ENCODE results near the gene FAM221A. TPM values are rescaled to one million over a fixed set of nuclear protein-coding genes. Genes with fewer than 3 reads are reported as not detected.

FAM221A gene
- polyA plus RNA-seq, 1 donor from 2014 or later = 11.3 TPM

- H4K20me1 ChIP-seq (ENCODE audit: insufficient read depth) = no peaks in the 10 kb centered on the region
- no peaks in the 10 kb centered on the region for H3K9me3 ChIP-seq (ENCODE audit: low read length)
- no peak overlapping the region for H3K4me2 ChIP-seq (ENCODE audit: low read length)
- H3K9ac ChIP-seq (ENCODE audit: low read length) = no peak overlapping the region
- no peaks in the 10 kb centered on the region for H3F3A ChIP-seq (ENCODE audit: insufficient read depth, low read length, poor library complexity, severe bottlenecking)
- no peaks in the 10 kb centered on the region for H3K36me3 ChIP-seq (ENCODE audit: insufficient read depth, low read length)
- no peak overlapping the region for H3K27ac ChIP-seq (ENCODE audit: low read length)
- H3K4me3 ChIP-seq (ENCODE audit: low read length) = no peak overlapping the region
- no peak overlapping the region for H2AFZ ChIP-seq (ENCODE audit: low read depth, low read length)
- TF ChIP-seq REST (IDR thresholded peaks at IDR 0.05; ENCODE audit: borderline replicate concordance) (no peak), MXI1 (conservative IDR thresholded peaks at IDR 0.05; ENCODE audit: poor library complexity, severe bottlenecking) (no peak), RAD21 (conservative IDR thresholded peaks at IDR 0.05) (no peak), EZH2 (IDR thresholded peaks at IDR 0.05; ENCODE audit: borderline replicate concordance, insufficient read depth, low read length, poor library complexity, severe bottlenecking) (no peak), TAF1 (IDR thresholded peaks at IDR 0.05; ENCODE audit: low read depth) (no peak), POLR2AphosphoS5 (IDR thresholded peaks at IDR 0.05) (no peak), CTCF (IDR thresholded peaks at IDR 0.05; ENCODE audit: poor library complexity, severe bottlenecking) (no peak), SMC3 (conservative IDR thresholded peaks at IDR 0.05; ENCODE audit: poor library complexity) (no peak), EP300 (conservative IDR thresholded peaks at IDR 0.05; ENCODE audit: poor library complexity, severe bottlenecking) (no peak)
- H3K79me2 ChIP-seq (replicated peaks; ENCODE audit: insufficient read depth, low read length) = no peaks in the 10 kb centered on the region
- no peaks in the 10 kb centered on the region for H3K9me2 ChIP-seq (ENCODE audit: insufficient read depth, low read length)
- no peaks in the 10 kb centered on the region for H3K27me3 ChIP-seq (ENCODE audit: insufficient read depth, low read depth, low read length)
Measured at GRCh38 chr7:23743226-23743625, 63.2 kb downstream of the FAM221A start.

- TF ChIP-seq CTCF (IDR thresholded peaks at IDR 0.05; ENCODE audit: poor library complexity, severe bottlenecking) (no peak), EP300 (conservative IDR thresholded peaks at IDR 0.05; ENCODE audit: poor library complexity, severe bottlenecking) (no peak), POLR2AphosphoS5 (IDR thresholded peaks at IDR 0.05) (no peak), MXI1 (conservative IDR thresholded peaks at IDR 0.05; ENCODE audit: poor library complexity, severe bottlenecking) (no peak), REST (IDR thresholded peaks at IDR 0.05; ENCODE audit: borderline replicate concordance) (no peak)
- no peak overlapping the region for H3K4me3 ChIP-seq (ENCODE audit: low read length)
- H3K27ac ChIP-seq (ENCODE audit: low read length) = no peak overlapping the region
- no peaks in the 10 kb centered on the region for H4K20me1 ChIP-seq (ENCODE audit: insufficient read depth)
- no peaks in the 10 kb centered on the region for H3K36me3 ChIP-seq (ENCODE audit: insufficient read depth, low read length)
- no peaks in the 10 kb centered on the region for H3K9me2 ChIP-seq (ENCODE audit: insufficient read depth, low read length)
- H3K27me3 ChIP-seq (ENCODE audit: insufficient read depth, low read depth, low read length) = no peaks in the 10 kb centered on the region
- H3F3A ChIP-seq (ENCODE audit: insufficient read depth, low read length, poor library complexity, severe bottlenecking) = no peaks in the 10 kb centered on the region
- no peak overlapping the region for H2AFZ ChIP-seq (ENCODE audit: low read depth, low read length)
- H3K9ac ChIP-seq (ENCODE audit: low read length) = no peak overlapping the region
- no peaks in the 10 kb centered on the region for H3K9me3 ChIP-seq (ENCODE audit: low read length)
- no peaks in the 10 kb centered on the region for H3K79me2 ChIP-seq (replicated peaks; ENCODE audit: insufficient read depth, low read length)
- H3K4me2 ChIP-seq (ENCODE audit: low read length) = no peak overlapping the region
Measured at GRCh38 chr7:23746629-23747028, 66.6 kb downstream of the FAM221A start.

Measured in neural cell (in vitro differentiated cells).